Kidney epithelial cell (primary cell): ENCODE measurements around the gene DLEC1. TPM values are rescaled to one million over a fixed set of nuclear protein-coding genes. Genes with fewer than 3 reads are reported as not detected.

ENCODE experiments used
- DNase-seq: peaks from one replicate; pipeline ENCODE4 v3.0.0-alpha.2; 2010; ENCODE audit warnings: low read depth
- H3K27me3 ChIP-seq: 2 replicates; pipeline ENCODE4 v1.6.0; 2011; ENCODE audit warnings: low read length; ENCODE audit not compliant: control insufficient read depth, insufficient read depth
- H3K36me3 ChIP-seq: 2 replicates; pipeline ENCODE4 v1.5.1; 2011; ENCODE audit warnings: low read length; ENCODE audit not compliant: control insufficient read depth, insufficient read depth
- H3K4me3 ChIP-seq: 2 replicates; pipeline ENCODE4 v1.5.1; 2011; ENCODE audit warnings: low read depth, mild to moderate bottlenecking, control low read depth, low read length
- total RNA-seq: library from RNA; depleted of rRNA; stranded (reverse); fragments of >200 nt; gene quantifications from 2 replicates; pipeline ENCODE4 v1.2.3, GENCODE V29; 2015
- TF ChIP-seq, protein P1 (sequence below): IDR thresholded peaks from 2 replicates; pipeline ENCODE4 v1.5.1; 2011; ENCODE audit warnings: mild to moderate bottlenecking, moderate library complexity, low read length, control low read depth, inconsistent platforms; ENCODE audit not compliant: insufficient read depth, poor library complexity, severe bottlenecking

The DLEC1 gene
- total RNA-seq, 1 donor from 2014 or later: 0.17 TPM

DNA sequence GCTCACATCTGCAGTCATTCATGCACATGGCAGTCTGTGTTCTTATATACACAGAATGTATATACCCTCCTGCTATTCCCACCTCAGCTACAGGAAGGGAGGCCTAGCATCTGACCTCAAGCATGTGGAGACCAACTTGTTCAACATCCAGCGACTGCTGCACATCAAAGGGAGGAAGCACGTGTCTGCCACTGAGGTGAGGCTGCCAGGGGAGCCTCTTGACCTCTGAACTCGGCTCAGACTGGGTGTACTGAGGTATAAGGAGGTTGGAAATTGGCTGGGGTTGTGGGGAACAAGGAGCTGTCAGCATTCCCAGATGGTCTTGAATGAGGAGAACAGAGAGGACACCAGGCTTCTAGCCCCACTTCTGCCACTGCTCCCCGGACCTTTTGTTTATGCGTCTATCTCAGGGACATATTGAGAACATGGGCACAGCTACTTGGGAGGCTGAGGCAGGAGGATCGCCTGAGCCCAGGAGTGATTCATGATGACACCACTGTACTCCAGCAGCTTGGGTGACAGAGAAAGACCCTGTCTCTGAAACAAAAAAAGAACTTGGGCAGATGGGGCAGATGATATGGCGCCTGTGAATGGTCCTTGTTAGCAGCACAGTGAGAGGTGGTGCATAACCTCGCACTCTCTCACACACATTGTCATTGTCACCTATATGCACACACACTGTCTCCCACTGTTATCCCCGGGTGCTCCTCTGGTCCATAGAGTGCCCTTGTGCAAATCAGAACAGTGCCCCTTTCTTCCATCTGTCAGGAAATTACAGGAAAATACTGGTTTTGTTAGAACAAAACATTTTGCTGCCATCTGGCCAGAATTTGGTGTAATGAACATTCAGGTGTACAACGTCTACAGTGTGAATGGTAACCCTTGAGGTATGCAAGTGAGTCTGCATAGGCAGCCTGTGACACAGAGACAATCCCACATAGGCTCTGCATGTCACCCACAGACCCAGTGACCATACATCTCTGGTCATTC is 43.1 kb upstream of the DLEC1 start:
- DNase-seq: no peak
- H3K27me3 ChIP-seq: no peaks in the 10 kb centered on the region
- TF ChIP-seq, protein P1, sequence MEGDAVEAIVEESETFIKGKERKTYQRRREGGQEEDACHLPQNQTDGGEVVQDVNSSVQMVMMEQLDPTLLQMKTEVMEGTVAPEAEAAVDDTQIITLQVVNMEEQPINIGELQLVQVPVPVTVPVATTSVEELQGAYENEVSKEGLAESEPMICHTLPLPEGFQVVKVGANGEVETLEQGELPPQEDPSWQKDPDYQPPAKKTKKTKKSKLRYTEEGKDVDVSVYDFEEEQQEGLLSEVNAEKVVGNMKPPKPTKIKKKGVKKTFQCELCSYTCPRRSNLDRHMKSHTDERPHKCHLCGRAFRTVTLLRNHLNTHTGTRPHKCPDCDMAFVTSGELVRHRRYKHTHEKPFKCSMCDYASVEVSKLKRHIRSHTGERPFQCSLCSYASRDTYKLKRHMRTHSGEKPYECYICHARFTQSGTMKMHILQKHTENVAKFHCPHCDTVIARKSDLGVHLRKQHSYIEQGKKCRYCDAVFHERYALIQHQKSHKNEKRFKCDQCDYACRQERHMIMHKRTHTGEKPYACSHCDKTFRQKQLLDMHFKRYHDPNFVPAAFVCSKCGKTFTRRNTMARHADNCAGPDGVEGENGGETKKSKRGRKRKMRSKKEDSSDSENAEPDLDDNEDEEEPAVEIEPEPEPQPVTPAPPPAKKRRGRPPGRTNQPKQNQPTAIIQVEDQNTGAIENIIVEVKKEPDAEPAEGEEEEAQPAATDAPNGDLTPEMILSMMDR: no peak
- H3K4me3 ChIP-seq: no peak overlapping the region
- no peaks in the 10 kb centered on the region for H3K36me3 ChIP-seq

DNA sequence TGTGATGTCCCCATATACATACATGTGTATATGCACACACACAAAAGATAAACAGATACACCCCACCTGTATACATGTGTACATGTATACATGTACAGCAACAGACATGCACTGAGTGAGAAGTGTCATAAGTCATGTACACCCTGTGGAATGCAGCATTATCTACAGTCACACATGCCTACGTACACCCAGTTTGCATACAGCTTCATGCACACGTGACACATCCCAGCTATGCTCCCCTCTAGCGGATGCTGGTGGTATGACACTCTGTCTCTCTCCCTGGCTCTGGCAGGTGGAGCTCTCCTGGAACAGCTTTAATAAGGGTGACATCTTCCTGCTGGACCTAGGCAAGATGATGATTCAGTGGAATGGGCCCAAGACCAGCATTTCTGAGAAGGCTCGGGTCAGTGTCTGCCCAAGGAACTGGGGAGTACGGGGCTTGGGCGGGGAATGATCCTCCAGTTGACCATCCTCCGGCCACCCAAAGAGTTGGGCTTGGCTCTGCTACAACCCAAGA is 42.2 kb upstream of the DLEC1 start:
- Histone ChIP-seq H3K27me3 (no peaks in the 10 kb centered on the region), H3K36me3 (no peaks in the 10 kb centered on the region), H3K4me3 (no peak overlapping the region)
- DNase-seq: peak; percentile 18
- TF ChIP-seq, protein P1: peak; percentile 91

DNA sequence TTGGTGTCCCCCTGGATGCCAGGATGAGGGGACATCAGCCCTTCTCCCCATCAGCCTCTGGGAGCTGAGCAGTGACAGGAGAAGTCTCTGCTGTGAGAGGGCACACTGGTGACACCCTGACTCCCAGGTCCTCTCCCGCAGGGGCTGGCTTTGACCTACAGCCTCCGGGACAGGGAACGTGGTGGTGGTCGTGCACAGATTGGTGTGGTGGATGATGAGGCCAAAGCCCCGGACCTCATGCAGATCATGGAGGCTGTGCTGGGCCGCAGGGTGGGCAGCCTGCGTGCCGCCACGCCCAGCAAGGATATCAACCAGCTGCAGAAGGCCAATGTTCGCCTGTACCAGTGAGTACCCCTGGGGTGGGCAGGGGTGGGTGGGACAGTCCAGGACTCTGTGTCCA is 41.7 kb upstream of the DLEC1 start:
- TF ChIP-seq, protein P1: no peak

DNA sequence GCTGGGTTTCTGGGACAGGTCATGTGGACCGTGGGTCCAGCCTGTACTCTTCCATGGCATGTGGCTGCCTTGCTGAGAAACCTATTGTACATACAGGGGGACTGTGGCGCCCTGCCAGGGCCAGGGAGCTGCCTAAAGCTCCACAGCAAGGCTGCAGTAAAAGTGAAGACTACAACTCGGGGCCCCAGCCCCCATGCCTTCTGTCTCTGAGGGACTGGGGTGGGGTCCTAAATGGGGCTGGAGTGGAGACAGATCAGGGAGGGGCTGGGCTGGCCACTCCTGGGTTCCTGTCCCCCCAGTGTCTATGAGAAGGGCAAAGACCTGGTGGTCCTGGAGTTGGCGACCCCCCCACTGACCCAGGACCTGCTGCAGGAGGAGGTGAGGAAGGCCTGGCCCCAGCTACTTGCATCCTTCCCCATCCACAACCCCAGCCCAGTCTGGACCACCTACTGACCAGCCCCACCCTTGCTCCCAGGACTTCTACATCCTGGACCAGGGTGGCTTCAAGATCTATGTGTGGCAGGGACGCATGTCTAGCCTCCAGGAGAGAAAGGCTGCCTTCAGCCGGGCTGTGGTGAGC is 41.1 kb upstream of the DLEC1 start:
- Histone ChIP-seq H3K36me3 (no peaks in the 10 kb centered on the region), H3K4me3 (no peak overlapping the region), H3K27me3 (no peaks in the 10 kb centered on the region)
- TF ChIP-seq, protein P1: no peak
- no peak for DNase-seq

More for the DNA sequence above, 41.7 kb upstream of the DLEC1 start:
- no peaks in the 10 kb centered on the region for H3K36me3 ChIP-seq
- DNase-seq: no peak
- no peak overlapping the region for H3K4me3 ChIP-seq
- H3K27me3 ChIP-seq: no peaks in the 10 kb centered on the region

DNA sequence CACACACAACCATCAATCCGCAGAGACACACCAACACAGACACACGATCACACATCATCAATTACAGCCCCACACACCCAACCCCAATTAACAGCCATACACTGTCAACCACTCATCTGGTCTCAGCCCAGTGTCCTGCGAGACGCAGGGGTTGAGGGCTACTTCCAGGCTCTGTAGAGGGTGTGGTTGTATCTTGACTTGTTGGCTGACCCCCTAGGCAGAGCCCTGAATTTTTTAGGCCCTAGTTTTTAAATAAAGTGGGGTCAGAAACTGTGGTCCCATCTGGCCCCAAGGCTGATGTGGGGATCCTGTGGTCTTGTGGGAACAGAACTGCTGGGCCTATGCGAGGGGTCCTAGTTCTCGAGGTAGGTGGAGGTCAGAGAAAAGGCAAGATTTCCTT is 39.2 kb upstream of the DLEC1 start:
- H3K4me3 ChIP-seq: no peak overlapping the region
- H3K36me3 ChIP-seq: no peaks in the 10 kb centered on the region
- DNase-seq: no peak
- TF ChIP-seq, protein P1: no peak
- H3K27me3 ChIP-seq: no peaks in the 10 kb centered on the region
